ENCODE data around the gene MIAT.

DNA sequence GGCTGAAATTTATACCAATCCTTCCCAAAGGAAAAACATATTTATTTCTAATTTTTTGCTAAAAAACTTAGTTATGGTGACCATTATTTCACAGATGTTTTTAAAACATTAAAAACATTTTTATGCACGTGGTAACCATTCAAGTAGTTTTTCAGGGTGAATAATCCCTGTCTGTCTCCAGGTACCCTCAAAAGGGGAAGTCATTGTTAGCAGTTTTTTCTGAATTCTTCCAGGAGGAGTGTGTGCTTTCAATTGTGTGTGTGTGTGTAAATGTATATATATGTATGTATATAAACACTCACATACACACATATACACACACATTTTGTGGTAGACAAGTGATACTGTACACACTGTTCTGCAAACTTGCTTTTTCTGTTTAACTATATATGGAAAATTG, 43.9 kb downstream of the MIAT start:
- TF ChIP-seq, protein P1, sequence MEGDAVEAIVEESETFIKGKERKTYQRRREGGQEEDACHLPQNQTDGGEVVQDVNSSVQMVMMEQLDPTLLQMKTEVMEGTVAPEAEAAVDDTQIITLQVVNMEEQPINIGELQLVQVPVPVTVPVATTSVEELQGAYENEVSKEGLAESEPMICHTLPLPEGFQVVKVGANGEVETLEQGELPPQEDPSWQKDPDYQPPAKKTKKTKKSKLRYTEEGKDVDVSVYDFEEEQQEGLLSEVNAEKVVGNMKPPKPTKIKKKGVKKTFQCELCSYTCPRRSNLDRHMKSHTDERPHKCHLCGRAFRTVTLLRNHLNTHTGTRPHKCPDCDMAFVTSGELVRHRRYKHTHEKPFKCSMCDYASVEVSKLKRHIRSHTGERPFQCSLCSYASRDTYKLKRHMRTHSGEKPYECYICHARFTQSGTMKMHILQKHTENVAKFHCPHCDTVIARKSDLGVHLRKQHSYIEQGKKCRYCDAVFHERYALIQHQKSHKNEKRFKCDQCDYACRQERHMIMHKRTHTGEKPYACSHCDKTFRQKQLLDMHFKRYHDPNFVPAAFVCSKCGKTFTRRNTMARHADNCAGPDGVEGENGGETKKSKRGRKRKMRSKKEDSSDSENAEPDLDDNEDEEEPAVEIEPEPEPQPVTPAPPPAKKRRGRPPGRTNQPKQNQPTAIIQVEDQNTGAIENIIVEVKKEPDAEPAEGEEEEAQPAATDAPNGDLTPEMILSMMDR (IDR thresholded peaks at IDR 0.05; ENCODE audit: extremely low read depth in 1 of 2, insufficient read depth in 1 of 2, low read depth in 1 of 2, low read length in 2 of 2) = no peak
- TF ChIP-seq POLR2A (IDR thresholded peaks at IDR 0.05; ENCODE audit: low read depth, low read length) = no peak
- no peak for TF ChIP-seq POLR2AphosphoS5 (IDR thresholded peaks at IDR 0.05; ENCODE audit: insufficient read depth, low read depth, low read length)
